ENCODE measurements around the gene BCAP29. TPM values are rescaled to one million over a fixed set of nuclear protein-coding genes. Genes with fewer than 3 reads are reported as not detected.

BCAP29 gene
- total RNA-seq, 1 donor from 2014 or later, result 54.9 TPM

- Histone ChIP-seq H3K4me1 (ENCODE audit: insufficient read depth, low read length) (no peaks in the 10 kb centered on the region), H3K4me2 (ENCODE audit: low read length) (no peak overlapping the region), H3K27me3 (ENCODE audit: insufficient read depth, low read length) (no peaks in the 10 kb centered on the region), H3K9ac (ENCODE audit: low read length) (no peak overlapping the region), H3K27ac (ENCODE audit: low read depth, low read length) (no peak overlapping the region), H4K20me1 (ENCODE audit: insufficient read depth, low read length) (no peaks in the 10 kb centered on the region), H3K4me3 (ENCODE audit: insufficient read depth, low read depth, low read length) (no peak overlapping the region), H3K79me2 (ENCODE audit: insufficient read depth, low read length) (no peaks in the 10 kb centered on the region), H2AFZ (ENCODE audit: low read depth, low read length) (no peak overlapping the region), H3K36me3 (ENCODE audit: insufficient read depth, low read length) (peaks cover 14% of the 10 kb centered on the region), H3K9me3 (ENCODE audit: insufficient read depth, low read depth, low read length) (no peaks in the 10 kb centered on the region)
- DNase-seq (ENCODE audit: low read depth) (no peak), FAIRE-seq (no peak)
- no peak overlapping the region for H3K4me3 Mint-ChIP-seq (ENCODE audit: unreplicated experiment)
- H3K36me3 Mint-ChIP-seq (ENCODE audit: low read depth, unreplicated experiment), result peaks cover 11% of the 10 kb centered on the region
- no peak for TF ChIP-seq CTCF (IDR thresholded peaks at IDR 0.05; ENCODE audit: insufficient read depth, low read depth, low read length)
- no peak for TF ChIP-seq EZH2 (IDR thresholded peaks at IDR 0.05; ENCODE audit: insufficient read depth, low read length)
- peaks cover 4% of the 10 kb centered on the region for H3K4me1 Mint-ChIP-seq (ENCODE audit: low read depth, unreplicated experiment)
- no peak overlapping the region for H3K27ac Mint-ChIP-seq (ENCODE audit: unreplicated experiment)
- H3K9me3 Mint-ChIP-seq (ENCODE audit: unreplicated experiment), result no peaks in the 10 kb centered on the region
- no peaks in the 10 kb centered on the region for H3K27me3 Mint-ChIP-seq (ENCODE audit: low read depth, unreplicated experiment)
Measured at GRCh38 chr7:107615910-107616680, 36.0 kb downstream of the BCAP29 start.

- Histone ChIP-seq H4K20me1 (ENCODE audit: insufficient read depth, low read length) (no peaks in the 10 kb centered on the region), H3K9ac (ENCODE audit: low read length) (no peak overlapping the region), H3K79me2 (ENCODE audit: insufficient read depth, low read length) (no peaks in the 10 kb centered on the region), H2AFZ (ENCODE audit: low read depth, low read length) (no peak overlapping the region), H3K27me3 (ENCODE audit: insufficient read depth, low read length) (no peaks in the 10 kb centered on the region), H3K4me1 (ENCODE audit: insufficient read depth, low read length) (peaks cover 6% of the 10 kb centered on the region), H3K4me2 (ENCODE audit: low read length) (no peak overlapping the region), H3K27ac (ENCODE audit: low read depth, low read length) (no peak overlapping the region), H3K4me3 (ENCODE audit: insufficient read depth, low read depth, low read length) (no peak overlapping the region), H3K36me3 (ENCODE audit: insufficient read depth, low read length) (peaks cover 8% of the 10 kb centered on the region), H3K9me3 (ENCODE audit: insufficient read depth, low read depth, low read length) (no peaks in the 10 kb centered on the region)
- H3K27ac Mint-ChIP-seq (ENCODE audit: unreplicated experiment), result no peak overlapping the region
- TF ChIP-seq EZH2 (IDR thresholded peaks at IDR 0.05; ENCODE audit: insufficient read depth, low read length) (no peak), CTCF (IDR thresholded peaks at IDR 0.05; ENCODE audit: insufficient read depth, low read depth, low read length) (no peak)
- H3K9me3 Mint-ChIP-seq (ENCODE audit: unreplicated experiment), result peaks cover 1% of the 10 kb centered on the region
- H3K4me1 Mint-ChIP-seq (ENCODE audit: low read depth, unreplicated experiment), result no peaks in the 10 kb centered on the region
- FAIRE-seq (no peak), DNase-seq (ENCODE audit: low read depth) (peak; percentile 69)
- H3K36me3 Mint-ChIP-seq (ENCODE audit: low read depth, unreplicated experiment), result peaks cover 6% of the 10 kb centered on the region
- H3K27me3 Mint-ChIP-seq (ENCODE audit: low read depth, unreplicated experiment), result no peaks in the 10 kb centered on the region
- H3K4me3 Mint-ChIP-seq (ENCODE audit: unreplicated experiment), result no peak overlapping the region
Measured at GRCh38 chr7:107622429-107622828, 42.4 kb downstream of the BCAP29 start.

GRCh38 chr7:107622894-107623293 lies 42.8 kb downstream of the BCAP29 start:
- H3K27ac ChIP-seq (ENCODE audit: low read depth, low read length), result no peak overlapping the region
- no peaks in the 10 kb centered on the region for H3K79me2 ChIP-seq (ENCODE audit: insufficient read depth, low read length)
- no peaks in the 10 kb centered on the region for H3K4me1 Mint-ChIP-seq (ENCODE audit: low read depth, unreplicated experiment)
- H3K27ac Mint-ChIP-seq (ENCODE audit: unreplicated experiment), result no peak overlapping the region
- H3K9me3 ChIP-seq (ENCODE audit: insufficient read depth, low read depth, low read length), result no peaks in the 10 kb centered on the region
- H3K27me3 ChIP-seq (ENCODE audit: insufficient read depth, low read length), result no peaks in the 10 kb centered on the region
- peaks cover 6% of the 10 kb centered on the region for H3K36me3 Mint-ChIP-seq (ENCODE audit: low read depth, unreplicated experiment)
- H2AFZ ChIP-seq (ENCODE audit: low read depth, low read length), result no peak overlapping the region
- peaks cover 1% of the 10 kb centered on the region for H3K9me3 Mint-ChIP-seq (ENCODE audit: unreplicated experiment)
- FAIRE-seq (no peak), DNase-seq (ENCODE audit: low read depth) (no peak)
- peaks cover 8% of the 10 kb centered on the region for H3K36me3 ChIP-seq (ENCODE audit: insufficient read depth, low read length)
- no peak for TF ChIP-seq EZH2 (IDR thresholded peaks at IDR 0.05; ENCODE audit: insufficient read depth, low read length)
- no peak for TF ChIP-seq CTCF (IDR thresholded peaks at IDR 0.05; ENCODE audit: insufficient read depth, low read depth, low read length)
- H3K27me3 Mint-ChIP-seq (ENCODE audit: low read depth, unreplicated experiment), result no peaks in the 10 kb centered on the region
- H3K9ac ChIP-seq (ENCODE audit: low read length), result no peak overlapping the region
- H3K4me2 ChIP-seq (ENCODE audit: low read length), result no peak overlapping the region
- no peaks in the 10 kb centered on the region for H4K20me1 ChIP-seq (ENCODE audit: insufficient read depth, low read length)
- no peak overlapping the region for H3K4me3 Mint-ChIP-seq (ENCODE audit: unreplicated experiment)
- H3K4me1 ChIP-seq (ENCODE audit: insufficient read depth, low read length), result peaks cover 6% of the 10 kb centered on the region
- no peak overlapping the region for H3K4me3 ChIP-seq (ENCODE audit: insufficient read depth, low read depth, low read length)

All from astrocyte (in vitro differentiated cells and primary cell).